Measurements from ENCODE around the gene ZNF407.

GRCh38 chr18:74981476-74981875 is 383.8 kb downstream of the ZNF407 start:
- TF ChIP-seq CTCF (IDR thresholded peaks at IDR 0.05), result no peak
- no peak for TF ChIP-seq POLR2A (IDR thresholded peaks at IDR 0.05)
